ENCODE results near the gene CMTM8.

DNA sequence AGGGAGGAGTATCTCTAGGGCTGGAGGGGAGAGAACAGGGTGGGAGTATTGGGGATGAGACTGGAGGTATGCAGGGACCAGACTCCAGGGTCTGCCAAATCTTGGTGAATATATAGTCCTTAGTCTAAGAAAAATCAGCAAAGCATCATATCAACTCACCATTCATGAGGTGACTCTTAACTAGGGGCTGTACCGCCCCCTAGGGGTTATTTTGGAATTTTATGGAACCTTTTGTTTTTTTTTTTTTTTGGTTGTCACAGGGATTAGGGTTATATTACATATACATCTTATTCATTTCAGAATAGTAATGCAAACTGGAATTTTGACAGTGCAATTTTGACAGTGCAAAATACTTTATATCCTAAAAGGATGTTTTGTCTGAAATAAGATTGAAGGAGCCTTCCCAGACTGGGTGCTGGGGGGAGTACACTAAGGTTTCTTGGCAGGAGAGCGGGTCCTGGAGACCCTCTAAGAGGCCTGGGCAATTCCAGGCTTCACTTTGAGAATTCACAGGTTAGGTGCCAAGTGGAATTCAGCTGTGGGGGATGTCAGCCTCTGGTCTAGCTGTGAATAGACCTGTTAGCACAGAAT, 160.6 kb downstream of the CMTM8 start:
- TF ChIP-seq, protein P1, sequence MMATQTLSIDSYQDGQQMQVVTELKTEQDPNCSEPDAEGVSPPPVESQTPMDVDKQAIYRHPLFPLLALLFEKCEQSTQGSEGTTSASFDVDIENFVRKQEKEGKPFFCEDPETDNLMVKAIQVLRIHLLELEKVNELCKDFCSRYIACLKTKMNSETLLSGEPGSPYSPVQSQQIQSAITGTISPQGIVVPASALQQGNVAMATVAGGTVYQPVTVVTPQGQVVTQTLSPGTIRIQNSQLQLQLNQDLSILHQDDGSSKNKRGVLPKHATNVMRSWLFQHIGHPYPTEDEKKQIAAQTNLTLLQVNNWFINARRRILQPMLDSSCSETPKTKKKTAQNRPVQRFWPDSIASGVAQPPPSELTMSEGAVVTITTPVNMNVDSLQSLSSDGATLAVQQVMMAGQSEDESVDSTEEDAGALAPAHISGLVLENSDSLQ (IDR thresholded peaks at IDR 0.05), result no peak
- TF ChIP-seq SP1 (IDR thresholded peaks at IDR 0.05), result no peak
